ENCODE results near the gene NXNL1. TPM values are rescaled to one million over a fixed set of nuclear protein-coding genes. Genes with fewer than 3 reads are reported as not detected.
"Not testable (repeated sequence)": the region's sequence is repeated elsewhere in the genome, so short reads cannot be mapped to it uniquely, and the experiment has no call there.

NXNL1 gene, protein sequence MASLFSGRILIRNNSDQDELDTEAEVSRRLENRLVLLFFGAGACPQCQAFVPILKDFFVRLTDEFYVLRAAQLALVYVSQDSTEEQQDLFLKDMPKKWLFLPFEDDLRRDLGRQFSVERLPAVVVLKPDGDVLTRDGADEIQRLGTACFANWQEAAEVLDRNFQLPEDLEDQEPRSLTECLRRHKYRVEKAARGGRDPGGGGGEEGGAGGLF
- total RNA-seq = not detected

DNA sequence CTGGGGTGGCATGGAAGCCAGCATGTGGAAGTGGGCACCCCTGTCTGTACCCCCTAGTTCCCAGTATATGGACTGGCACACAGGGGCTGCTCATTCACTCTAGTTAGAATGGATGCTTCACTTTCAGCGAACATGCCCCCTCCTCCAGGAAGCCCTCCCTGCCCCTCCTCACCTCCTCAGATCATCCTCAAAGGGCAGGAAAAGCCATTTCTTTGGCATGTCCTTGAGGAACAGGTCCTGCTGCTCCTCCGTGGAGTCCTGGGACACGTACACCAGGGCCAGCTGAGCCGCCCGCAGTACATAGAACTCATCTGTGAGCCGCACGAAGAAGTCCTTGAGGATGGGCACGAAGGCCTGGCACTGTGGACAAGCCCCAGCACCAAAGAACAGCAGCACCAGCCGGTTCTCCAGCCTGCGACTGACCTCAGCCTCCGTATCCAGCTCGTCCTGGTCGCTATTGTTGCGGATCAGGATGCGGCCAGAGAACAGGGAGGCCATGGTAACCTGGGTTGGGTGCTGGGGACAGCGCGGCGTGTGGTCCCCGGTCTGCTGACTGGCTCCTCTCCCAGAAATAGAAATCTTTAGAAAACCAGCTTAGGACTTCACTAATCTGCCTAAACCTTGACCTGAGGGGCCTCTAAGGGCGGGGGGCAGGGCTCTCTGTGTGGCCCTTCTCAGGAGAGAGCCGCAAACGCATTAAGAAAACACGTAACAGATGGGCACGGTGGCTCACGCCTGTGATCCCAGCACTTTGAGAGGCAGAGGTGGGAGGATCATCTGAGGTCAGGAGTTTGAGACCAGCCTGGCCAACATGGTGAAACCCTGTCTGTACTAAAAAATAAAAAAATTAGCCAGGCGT, at the start of gene NXNL1:
Gene NXNL1 (minus strand): TSS at position 555 of the 859 bp plus-strand sequence. CDS start 57 bp downstream, at position 498.
- Histone ChIP-seq H3K27ac (no peak within 1 kb of the TSS), H3K4me3 (no peak within 1 kb of the TSS), H3K27me3 (peaks cover 4 to 13% of the 10 kb centered on the region in 2 donors), H3K36me3 (no peaks in the 10 kb centered on the region), H3K9me3 (no peaks in the 10 kb centered on the region), H3K4me1 (no peaks in the 10 kb centered on the region)
- no peak for TF ChIP-seq POLR2A (IDR thresholded peaks at IDR 0.05)
- TF ChIP-seq, protein P1, sequence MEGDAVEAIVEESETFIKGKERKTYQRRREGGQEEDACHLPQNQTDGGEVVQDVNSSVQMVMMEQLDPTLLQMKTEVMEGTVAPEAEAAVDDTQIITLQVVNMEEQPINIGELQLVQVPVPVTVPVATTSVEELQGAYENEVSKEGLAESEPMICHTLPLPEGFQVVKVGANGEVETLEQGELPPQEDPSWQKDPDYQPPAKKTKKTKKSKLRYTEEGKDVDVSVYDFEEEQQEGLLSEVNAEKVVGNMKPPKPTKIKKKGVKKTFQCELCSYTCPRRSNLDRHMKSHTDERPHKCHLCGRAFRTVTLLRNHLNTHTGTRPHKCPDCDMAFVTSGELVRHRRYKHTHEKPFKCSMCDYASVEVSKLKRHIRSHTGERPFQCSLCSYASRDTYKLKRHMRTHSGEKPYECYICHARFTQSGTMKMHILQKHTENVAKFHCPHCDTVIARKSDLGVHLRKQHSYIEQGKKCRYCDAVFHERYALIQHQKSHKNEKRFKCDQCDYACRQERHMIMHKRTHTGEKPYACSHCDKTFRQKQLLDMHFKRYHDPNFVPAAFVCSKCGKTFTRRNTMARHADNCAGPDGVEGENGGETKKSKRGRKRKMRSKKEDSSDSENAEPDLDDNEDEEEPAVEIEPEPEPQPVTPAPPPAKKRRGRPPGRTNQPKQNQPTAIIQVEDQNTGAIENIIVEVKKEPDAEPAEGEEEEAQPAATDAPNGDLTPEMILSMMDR (IDR thresholded peaks at IDR 0.05) = no peak
- no peak for DNase-seq
- intact Hi-C loops (cut with DNase I; ENCODE audit: low total_unique reads) = no loop called here

DNA sequence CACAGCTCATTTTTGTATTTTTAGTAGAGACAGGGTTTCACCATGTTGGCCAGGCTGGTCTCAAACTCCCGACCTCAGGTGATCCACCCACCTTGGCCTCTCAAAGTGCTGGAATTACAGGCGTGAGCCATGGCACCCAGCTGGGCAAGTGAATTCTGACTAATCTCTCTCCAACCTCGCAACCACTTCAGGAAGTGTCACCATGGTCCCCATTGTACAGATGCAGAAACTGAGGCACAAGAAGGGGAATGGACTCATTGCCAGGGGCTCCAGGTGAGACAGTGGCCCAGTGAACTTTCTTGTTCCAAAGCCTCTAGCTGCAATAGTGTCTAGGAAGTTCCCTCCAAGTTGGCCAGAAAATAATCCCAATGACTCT, 47.8 kb upstream of the NXNL1 start:
- H3K27ac ChIP-seq; H3K9me3 ChIP-seq; H3K4me1 ChIP-seq; H3K27me3 ChIP-seq; DNase-seq; H3K36me3 ChIP-seq; intact Hi-C loops (cut with DNase I; ENCODE audit: low total_unique reads); H3K4me3 ChIP-seq: not testable (repeated sequence)

DNA sequence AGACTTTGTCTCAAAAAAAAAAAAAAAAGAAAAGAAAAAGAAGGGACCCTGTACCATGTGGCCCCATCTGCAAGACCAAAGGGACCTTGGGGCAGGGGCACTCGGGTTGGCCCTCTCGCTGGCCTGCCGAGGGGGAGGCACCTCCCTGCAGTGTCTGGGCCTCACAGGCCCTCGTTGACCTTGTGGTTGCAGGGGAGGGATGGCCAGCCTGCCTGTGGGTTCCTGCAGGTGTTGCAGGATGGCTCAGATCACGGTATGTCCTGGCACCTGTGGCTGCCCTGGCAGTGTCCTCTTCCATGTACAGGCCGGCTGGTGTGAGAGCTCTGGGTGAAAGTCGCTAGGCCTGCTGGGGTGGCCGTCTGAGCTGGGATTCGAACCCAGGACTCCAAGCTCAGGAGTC, 46.0 kb upstream of the NXNL1 start:
- Histone ChIP-seq H3K4me1 (peaks cover 0 to 5% of the 10 kb centered on the region in 2 donors), H3K27ac (no peak overlapping the region)
- intact Hi-C loops (cut with DNase I; ENCODE audit: low total_unique reads) = no loop called here

DNA sequence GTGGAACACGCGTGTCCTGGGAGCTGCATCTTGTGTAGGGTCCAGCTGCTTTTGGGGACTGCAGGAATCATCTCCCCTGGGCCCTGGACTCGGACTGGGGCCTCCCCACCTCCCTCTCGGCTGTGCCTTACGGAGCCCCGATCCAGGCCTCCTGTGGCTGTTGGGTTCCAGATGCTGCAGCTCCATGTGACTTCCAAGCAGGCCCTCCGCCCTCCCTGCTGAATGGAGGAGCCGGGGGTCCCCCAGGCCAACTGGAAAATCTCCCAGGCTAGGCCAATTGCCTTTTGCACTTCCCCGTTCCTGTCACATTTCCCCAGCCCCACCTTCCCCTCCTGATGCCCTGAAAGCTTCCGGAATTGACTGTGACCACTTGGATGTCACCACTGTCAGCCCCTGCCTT, 44.5 kb upstream of the NXNL1 start:
- H3K4me3 ChIP-seq = no peak overlapping the region
- DNase-seq = no peak
- no peaks in the 10 kb centered on the region for H3K9me3 ChIP-seq
- no peak overlapping the region for H3K27ac ChIP-seq
- TF ChIP-seq, protein P1 (IDR thresholded peaks at IDR 0.05) = no peak
- no peak for TF ChIP-seq POLR2A (IDR thresholded peaks at IDR 0.05)
- intact Hi-C loops (cut with DNase I; ENCODE audit: low total_unique reads) = no loop called here
- peaks cover 0 to 1% of the 10 kb centered on the region in 2 donors for H3K4me1 ChIP-seq
- H3K27me3 ChIP-seq = no peaks in the 10 kb centered on the region
- H3K36me3 ChIP-seq = no peaks in the 10 kb centered on the region

More for the DNA sequence above, 46.0 kb upstream of the NXNL1 start:
- no peak for DNase-seq
- Histone ChIP-seq H3K27me3 (no peaks in the 10 kb centered on the region), H3K9me3 (no peaks in the 10 kb centered on the region), H3K4me3 (no peak overlapping the region), H3K36me3 (no peaks in the 10 kb centered on the region)
- TF ChIP-seq, protein P1 (IDR thresholded peaks at IDR 0.05) = no peak
- TF ChIP-seq POLR2A (IDR thresholded peaks at IDR 0.05) = no peak

DNA sequence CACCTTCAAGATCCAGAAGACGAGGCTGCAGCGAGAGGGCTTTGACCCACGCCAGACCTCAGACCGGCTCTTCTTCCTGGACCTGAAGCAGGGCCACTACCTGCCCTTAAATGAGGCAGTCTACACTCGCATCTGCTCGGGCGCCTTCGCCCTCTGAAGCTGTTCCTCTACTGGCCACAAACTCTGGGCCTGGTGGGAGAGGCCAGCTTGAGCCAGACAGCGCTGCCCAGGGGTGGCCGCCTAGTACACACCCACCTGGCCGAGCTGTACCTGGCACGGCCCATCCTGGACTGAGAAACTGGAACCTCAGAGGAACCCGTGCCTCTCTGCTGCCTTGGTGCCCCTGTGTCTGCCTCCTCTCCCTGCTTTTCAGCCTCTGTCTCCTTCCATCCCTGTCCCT, 43.7 kb upstream of the NXNL1 start:
- H3K36me3 ChIP-seq = no peaks in the 10 kb centered on the region
- H3K4me1 ChIP-seq = peaks cover 0 to 4% of the 10 kb centered on the region in 2 donors
- H3K27ac ChIP-seq = no peak overlapping the region

More for the DNA sequence above, 43.7 kb upstream of the NXNL1 start:
- Histone ChIP-seq H3K27me3 (no peaks in the 10 kb centered on the region), H3K4me3 (no peak overlapping the region), H3K9me3 (no peaks in the 10 kb centered on the region)
- DNase-seq = no peak
- intact Hi-C loops (cut with DNase I; ENCODE audit: low total_unique reads) = no loop called here
- TF ChIP-seq, protein P1 (IDR thresholded peaks at IDR 0.05) = no peak
- no peak for TF ChIP-seq POLR2A (IDR thresholded peaks at IDR 0.05)

Data from uterus (tissue), 4 donors.